ENCODE data around the gene SCARF1. TPM values are rescaled to one million over a fixed set of nuclear protein-coding genes. Genes with fewer than 3 reads are reported as not detected.

Gene SCARF1
- 0.43 and 0.79 TPM in 2 replicates for total RNA-seq

GRCh38 chr17:1645207-1646171, at the start of gene SCARF1:
Gene SCARF1 (minus strand): TSS chr17:1645732. CDS start chr17:1645697, 35 bp downstream.

DNA sequence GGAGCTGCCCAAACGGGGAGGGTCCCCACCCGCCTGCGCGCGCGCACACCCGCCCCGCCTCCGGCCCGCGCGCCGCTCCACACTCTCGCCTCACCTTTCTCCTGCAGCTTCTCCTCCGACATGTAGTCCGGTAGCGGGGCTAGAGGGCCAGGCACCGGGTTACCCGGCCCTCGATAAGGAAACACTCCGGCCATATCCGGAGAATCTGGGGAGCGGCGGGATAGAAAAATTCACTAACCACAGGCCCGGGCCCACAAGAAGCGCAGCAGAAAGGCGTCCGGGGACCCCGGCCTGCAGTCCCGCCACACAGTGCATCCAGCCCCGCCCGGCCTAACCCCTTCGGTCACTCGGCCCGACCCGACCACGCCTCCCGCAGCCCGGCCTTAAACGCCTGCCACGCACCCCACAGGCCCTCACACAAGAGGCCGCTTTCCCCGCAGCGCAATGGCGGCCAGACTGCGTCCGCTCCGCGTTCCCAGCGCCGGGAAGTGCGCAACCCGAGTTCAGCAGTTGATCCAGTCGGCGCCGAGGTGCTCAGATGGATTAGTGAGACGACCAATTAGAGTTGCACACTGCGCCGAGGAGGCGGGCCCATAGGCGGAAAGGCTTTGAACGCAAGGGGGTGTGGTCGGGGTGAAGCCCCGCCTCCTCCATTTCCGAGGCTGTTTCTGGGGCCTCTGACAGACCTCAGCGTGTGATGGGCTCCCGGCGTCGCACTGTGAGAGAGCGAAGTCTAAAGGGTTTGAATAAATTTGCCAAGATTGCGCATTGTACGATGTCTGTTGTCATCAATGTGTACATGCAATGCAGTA, 39.1 kb upstream of the SCARF1 start, which contains the start of gene PRPF8:
TSS of gene PRPF8 (minus strand) at position 490 of the 812 bp plus-strand sequence. CDS start at position 194, 296 bp downstream.

DNA sequence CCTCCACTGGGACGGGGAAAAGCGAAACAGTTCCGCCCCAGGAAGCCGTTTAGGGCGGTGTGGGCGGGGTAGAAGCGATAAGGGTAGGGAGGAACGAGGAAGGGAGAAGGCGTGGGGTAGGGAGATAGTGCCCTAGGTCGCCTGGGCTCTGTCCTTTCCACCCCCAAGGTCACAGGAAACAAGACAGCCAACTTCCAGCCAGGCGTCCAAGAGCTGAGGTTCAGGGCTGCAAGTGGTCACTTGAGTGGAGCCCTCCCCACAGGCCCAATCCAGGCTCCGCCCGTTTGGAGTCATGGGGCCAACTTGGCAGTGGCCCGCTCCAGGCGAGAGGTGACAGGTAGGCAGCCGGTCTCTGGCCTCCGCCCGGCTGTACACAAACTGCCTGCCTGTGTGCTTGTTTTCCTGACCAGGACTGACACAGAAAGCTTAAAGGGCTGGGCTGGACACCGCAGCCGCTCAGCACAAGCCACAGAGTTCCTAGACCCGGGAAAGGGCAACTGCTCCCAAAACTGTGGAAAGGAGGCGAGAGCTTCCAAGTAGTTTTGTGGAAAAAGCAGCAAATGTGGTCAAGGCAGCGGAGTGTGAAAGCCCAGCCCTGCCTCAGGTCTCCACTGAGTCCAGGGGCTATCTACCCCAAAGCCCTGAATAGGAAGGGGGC, 4.4 kb upstream of the SCARF1 start, which contains the start of gene RILP:
TSS of gene RILP (minus strand) at position 23 of the 658 bp plus-strand sequence. CDS start 62 bp downstream, outside the sequence.

DNA sequence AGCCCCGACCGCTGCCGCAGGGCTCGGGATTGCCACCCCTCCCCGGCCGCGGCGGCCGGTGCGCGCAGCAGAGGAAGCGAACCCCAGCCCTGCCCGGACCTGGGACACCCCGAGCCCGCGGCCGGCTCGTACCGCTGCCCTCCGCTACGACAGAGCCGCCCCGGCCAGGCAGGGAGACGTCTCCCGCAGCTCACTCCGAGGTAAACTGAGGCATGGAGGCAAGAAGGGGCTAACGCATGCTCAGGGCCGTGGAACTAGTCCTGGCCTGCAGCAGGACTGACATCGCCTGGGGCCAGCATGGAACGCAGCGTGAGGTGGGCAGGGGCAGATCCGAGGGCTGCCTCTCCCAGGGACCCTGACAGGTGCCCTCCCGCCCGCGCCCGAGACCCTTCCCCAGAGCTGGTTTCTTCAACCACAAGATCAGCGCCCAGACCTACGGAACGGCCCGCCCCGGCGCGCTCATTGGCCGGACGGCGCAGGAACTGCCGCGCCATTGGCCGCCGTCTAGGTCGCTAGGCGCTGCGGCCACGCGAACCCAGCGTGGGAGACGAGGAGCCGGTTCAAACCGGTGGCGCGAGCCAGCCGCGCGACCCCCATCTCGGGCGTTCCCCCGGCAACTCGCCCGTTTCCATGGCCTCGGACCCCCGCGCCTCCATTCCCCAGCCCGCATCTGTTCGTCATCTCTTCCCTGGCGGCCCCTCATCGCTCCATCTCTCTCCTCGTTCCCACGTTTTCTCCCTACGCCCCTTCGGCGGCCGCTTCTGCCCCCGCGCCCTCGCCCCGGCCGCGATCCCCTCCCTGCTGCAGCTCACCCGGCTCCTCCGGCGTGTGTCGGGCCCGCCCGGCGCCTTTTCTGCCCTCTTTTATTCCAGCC, 17.3 kb downstream of the SCARF1 start, which contains the start of gene SLC43A2:
TSS of gene SLC43A2 (minus strand) at position 853 of the 874 bp plus-strand sequence. CDS start 960 bp downstream, outside the sequence.

Small RNA genes within 50 kb of the gene (small RNA-seq; reads per million reads assigned to genes)
- not detected for gene RN7SL105P

Other genes starting within 250 kb of the SCARF1 start
- 450 and 691 TPM in 2 replicates for gene YWHAE, start 245.5 kb downstream of the SCARF1 start, total RNA-seq
- gene CRK, start 189.5 kb downstream of the SCARF1 start, total RNA-seq, result 82.8 and 129 TPM in 2 replicates
- gene MYO1C, start 153.0 kb downstream of the SCARF1 start, total RNA-seq, result 152 and 199 TPM in 2 replicates
- gene INPP5K, start 129.1 kb downstream of the SCARF1 start, total RNA-seq, result 25.6 and 26.7 TPM in 2 replicates
- 11.8 and 18.5 TPM in 2 replicates for gene PITPNA, start 82.9 kb downstream of the SCARF1 start, total RNA-seq
- gene SLC43A2, start 16.9 kb downstream of the SCARF1 start, total RNA-seq, result 3.9 and 4.3 TPM in 2 replicates
- 7.0 and 7.5 TPM in 2 replicates for gene RILP, start 4.1 kb upstream of the SCARF1 start, total RNA-seq
- 123 and 169 TPM in 2 replicates for gene PRPF8, start 39.1 kb upstream of the SCARF1 start, total RNA-seq
- gene TLCD2, start 64.6 kb upstream of the SCARF1 start, total RNA-seq, result 2.9 and 5.9 TPM in 2 replicates
- gene WDR81, start 79.0 kb upstream of the SCARF1 start, total RNA-seq, result 22.8 and 24.8 TPM in 2 replicates
- 0.79 and 0.87 TPM in 2 replicates for gene SERPINF2, start 97.1 kb upstream of the SCARF1 start, total RNA-seq
- gene SERPINF1, start 116.3 kb upstream of the SCARF1 start, total RNA-seq, result 0.33 and 1.2 TPM in 2 replicates
- gene SMYD4, start 184.2 kb upstream of the SCARF1 start, total RNA-seq, result 8.0 and 17.3 TPM in 2 replicates
- gene RPA1, start 184.3 kb upstream of the SCARF1 start, total RNA-seq, result 13.0 and 14.6 TPM in 2 replicates